Kidney (tissue), 14 donors: ENCODE measurements around the gene APLP2. TPM values are rescaled to one million over a fixed set of nuclear protein-coding genes. Genes with fewer than 3 reads are reported as not detected.

Experiments
- DNase-seq, 5 donors: peaks; one replicate each; pipeline ENCODE4 v3.0.0-alpha.2; 2013 to 2020
- FAIRE-seq: peaks from 2 replicates; lab custom pipeline; 2012; peaks lifted over from hg19 to GRCh38; lab: Jason Lieb, UNC
- H3K27ac ChIP-seq, 2 donors: one replicate each; pipeline ENCODE4 v1.7.0; 2013; ENCODE audit warnings: low read depth in 2 of 2, low read length in 2 of 2, inconsistent platforms in 1 of 2
- H3K27me3 ChIP-seq: one replicate; pipeline ENCODE4 v1.7.1; 2013; ENCODE audit warnings: low read length, inconsistent platforms; ENCODE audit not compliant: control insufficient read depth, insufficient read depth
- H3K36me3 ChIP-seq, 3 donors: one replicate each; pipeline versions ENCODE4 v1.7.0 to v1.7.1; 2013; ENCODE audit warnings: low read length in 3 of 3, control low read depth in 1 of 3, inconsistent platforms in 1 of 3; ENCODE audit not compliant: insufficient read depth in 3 of 3, control insufficient read depth in 2 of 3
- H3K4me1 ChIP-seq, 3 donors: one replicate each; pipeline versions ENCODE4 v1.7.0 to v1.7.1; 2013; ENCODE audit warnings: low read length in 3 of 3, inconsistent platforms in 1 of 3, low read depth in 1 of 3; ENCODE audit not compliant: control insufficient read depth in 2 of 3, insufficient read depth in 2 of 3
- H3K4me3 ChIP-seq, 3 donors: one replicate each; pipeline versions ENCODE4 v1.7.0 to v1.8.1; 2013; ENCODE audit warnings: low read length in 3 of 3, control low read depth in 1 of 3, inconsistent platforms in 1 of 3
- H3K9ac ChIP-seq, 3 donors: one replicate each; pipeline versions ENCODE4 v1.7.0 to v1.7.1; 2013; ENCODE audit warnings: low read length in 3 of 3, control low read depth in 1 of 3, inconsistent platforms in 1 of 3
- H3K9me3 ChIP-seq, 3 donors: one replicate each; pipeline versions ENCODE4 v1.7.0 to v1.7.1; 2013; ENCODE audit warnings: low read length in 3 of 3, control low read depth in 1 of 3, inconsistent platforms in 1 of 3; ENCODE audit not compliant: control insufficient read depth in 2 of 3, insufficient read depth in 1 of 3
- intact Hi-C: fragments of 100-400 bp; cut with DNase I; formaldehyde crosslinking; loops from one replicate; pipeline ENCODE4 v1.11.1; 2022
- polyA plus RNA-seq: library from polyadenylated mRNA; stranded (reverse); fragments of 350-450 nt; fragmentation: Illumina TruSeq; extraction: RNeasy Lipid Tissue Mini Kit (QIAGEN cat#74804); gene quantifications from one replicate; pipeline ENCODE4 v1.2.3, GENCODE V29; 2014; ENCODE audit warnings: low read depth, low replicate concordance; ENCODE audit not compliant: insufficient read depth
- total RNA-seq: library from RNA; stranded (reverse); fragmentation: NEBNext Ultra II Directional; extraction: Animal tissue kit (Norgen Biotek cat#: 25700); gene quantifications from one replicate; pipeline ENCODE4 v1.2.1, GENCODE V29; 2021
- TF ChIP-seq, protein P1 (sequence below): IDR thresholded peaks from 3 replicates; pipeline ENCODE4 v1.5.1; 2012; ENCODE audit warnings: mild to moderate bottlenecking, moderate library complexity, borderline replicate concordance; ENCODE audit not compliant: insufficient read depth; ENCODE audit errors: extremely low read depth
- donor health status: control.
- donor health status: control.
- donor health status: control.
- donor health status: control.
- donor health status: control.
- donor health status: DM: yes; HTN: yes; CAD: no.
- donor health status: Normal renal cell carcinoma (clear cell type).

The APLP2 gene
- total and polyA plus RNA-seq, 2 donors from 2014 or later: 338 to 502 TPM

- intact Hi-C loops: no loop called here
- no peaks in the 10 kb centered on the region for H3K36me3 ChIP-seq
- H3K9ac ChIP-seq: peak overlapping the region in 1 of 3 donors; percentile 77
- no peaks in the 10 kb centered on the region for H3K9me3 ChIP-seq
- H3K27ac ChIP-seq: no peak overlapping the region
- H3K4me3 ChIP-seq: peak overlapping the region in 2 of 3 donors; percentile 63 to 65
- TF ChIP-seq, protein P1, sequence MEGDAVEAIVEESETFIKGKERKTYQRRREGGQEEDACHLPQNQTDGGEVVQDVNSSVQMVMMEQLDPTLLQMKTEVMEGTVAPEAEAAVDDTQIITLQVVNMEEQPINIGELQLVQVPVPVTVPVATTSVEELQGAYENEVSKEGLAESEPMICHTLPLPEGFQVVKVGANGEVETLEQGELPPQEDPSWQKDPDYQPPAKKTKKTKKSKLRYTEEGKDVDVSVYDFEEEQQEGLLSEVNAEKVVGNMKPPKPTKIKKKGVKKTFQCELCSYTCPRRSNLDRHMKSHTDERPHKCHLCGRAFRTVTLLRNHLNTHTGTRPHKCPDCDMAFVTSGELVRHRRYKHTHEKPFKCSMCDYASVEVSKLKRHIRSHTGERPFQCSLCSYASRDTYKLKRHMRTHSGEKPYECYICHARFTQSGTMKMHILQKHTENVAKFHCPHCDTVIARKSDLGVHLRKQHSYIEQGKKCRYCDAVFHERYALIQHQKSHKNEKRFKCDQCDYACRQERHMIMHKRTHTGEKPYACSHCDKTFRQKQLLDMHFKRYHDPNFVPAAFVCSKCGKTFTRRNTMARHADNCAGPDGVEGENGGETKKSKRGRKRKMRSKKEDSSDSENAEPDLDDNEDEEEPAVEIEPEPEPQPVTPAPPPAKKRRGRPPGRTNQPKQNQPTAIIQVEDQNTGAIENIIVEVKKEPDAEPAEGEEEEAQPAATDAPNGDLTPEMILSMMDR: no peak
- H3K27me3 ChIP-seq: peaks cover 5% of the 10 kb centered on the region
- DNase-seq: no peak
- H3K4me1 ChIP-seq: peaks cover 0 to 32% (median 21%) of the 10 kb centered on the region in 3 donors
- no peak for FAIRE-seq
Measured at GRCh38 chr11:130161441-130162145, 91.9 kb downstream of the APLP2 start.

- H3K27me3 ChIP-seq: peaks cover 5% of the 10 kb centered on the region
- intact Hi-C loops: no loop called here
- H3K9me3 ChIP-seq: no peaks in the 10 kb centered on the region
- DNase-seq (no peak), FAIRE-seq (no peak)
- TF ChIP-seq, protein P1: no peak
- H3K36me3 ChIP-seq: no peaks in the 10 kb centered on the region
- H3K4me3 ChIP-seq: no peak overlapping the region
- H3K27ac ChIP-seq: peak overlapping the region in 1 of 2 donors; percentile 15
- H3K4me1 ChIP-seq: peaks cover 0 to 32% (median 21%) of the 10 kb centered on the region in 3 donors
- no peak overlapping the region for H3K9ac ChIP-seq
Measured at GRCh38 chr11:130162733-130163132, 93.0 kb downstream of the APLP2 start.

GRCh38 chr11:130163346-130164220 is 93.9 kb downstream of the APLP2 start:
- Histone ChIP-seq H3K27me3 (peaks cover 5% of the 10 kb centered on the region), H3K9ac (peak overlapping the region in 1 of 3 donors; percentile 69), H3K27ac (peak overlapping the region; percentile 63 to 78), H3K4me1 (peaks cover 0 to 32% (median 21%) of the 10 kb centered on the region in 3 donors), H3K4me3 (peak overlapping the region in 2 of 3 donors; percentile 6 to 41), H3K9me3 (no peaks in the 10 kb centered on the region), H3K36me3 (no peaks in the 10 kb centered on the region)
- TF ChIP-seq, protein P1: peak; percentile 23
- peak in 1 of 5 donors; percentile 21 for DNase-seq
- FAIRE-seq: no peak
- intact Hi-C loops: no loop called here
